A549 treated with Hydrocortisone at 1 μM for 4 hours (cell line): ENCODE measurements around the gene ADAMTS2. TPM values are rescaled to one million over a fixed set of nuclear protein-coding genes. Genes with fewer than 3 reads are reported as not detected.

Source experiments
- total RNA-seq: library from RNA; stranded (reverse); fragments of 200-300 nt; extraction: Qiagen RNA extraction; gene quantifications from 5 replicates; pipeline ENCODE4 v1.2.3, GENCODE V29; 2022

ADAMTS2 gene
- total RNA-seq = 0.05 to 0.10 TPM (median 0.09 TPM) in 4 of 5 replicates, not detected in the other

DNA sequence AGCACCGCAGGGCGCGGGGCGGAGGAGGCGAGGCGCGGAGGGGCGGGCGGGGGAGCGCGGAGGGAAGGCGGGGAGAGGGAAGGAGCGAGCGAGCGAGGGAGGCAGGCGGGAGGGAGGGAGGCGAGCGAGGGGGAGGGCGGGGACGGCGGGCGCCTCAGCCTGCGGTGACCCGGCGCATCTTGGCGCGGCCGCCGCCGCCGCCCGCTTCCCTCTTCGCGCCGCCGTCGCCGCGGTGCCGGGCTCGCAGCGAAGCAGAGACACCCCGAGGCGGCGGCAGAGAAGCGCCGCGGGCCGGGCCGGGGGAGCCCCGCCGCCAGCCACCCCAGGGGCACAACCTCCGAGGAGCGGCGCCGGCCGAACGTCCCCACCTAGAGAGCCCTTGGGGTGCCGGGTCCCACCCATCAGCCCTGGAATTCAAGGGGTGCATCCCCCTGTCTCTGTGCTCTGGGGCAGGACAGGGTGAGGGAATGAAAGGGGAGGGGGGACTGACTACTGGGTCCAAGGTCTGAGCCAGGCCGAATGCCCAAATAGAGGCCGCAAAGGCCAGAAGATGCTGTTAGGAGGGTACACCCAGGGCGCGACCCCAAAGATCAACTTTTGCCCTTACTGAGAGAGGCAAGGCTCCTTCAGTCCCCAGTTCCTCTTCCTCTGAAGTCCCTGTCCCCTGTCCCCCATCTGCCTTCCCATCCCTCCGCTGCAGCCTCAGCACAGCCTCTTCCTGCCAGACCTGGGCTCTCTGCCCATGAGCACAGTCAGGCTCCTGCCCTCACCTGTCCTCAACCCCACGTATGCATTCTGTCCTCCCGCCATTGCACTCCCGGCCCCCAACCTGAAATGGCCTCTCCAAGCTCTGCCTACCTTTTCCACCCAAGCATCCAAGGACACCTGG is at the start of gene ADAMTS2:
Gene ADAMTS2 (minus strand): TSS at position 29 of the 889 bp plus-strand sequence. CDS start 133 bp downstream, outside the sequence.

Other genes starting within 250 kb of the ADAMTS2 start
- gene RUFY1, start 205.1 kb upstream of the ADAMTS2 start, total RNA-seq = 26.2 to 29.0 TPM (median 27.6 TPM) in 5 replicates